Activated T-cell treated with anti-CD3 and anti-CD28 coated beads for 24 hours (primary cell): ENCODE data around the gene PCK2.
"Not testable (repeated sequence)": the region's sequence is repeated elsewhere in the genome, so short reads cannot be mapped to it uniquely, and the experiment has no call there.

Experiments
- DNase-seq: peaks from one replicate; pipeline ENCODE4 v3.0.0-alpha.2; 2020; ENCODE audit warnings: low read depth

Gene PCK2

GRCh38 chr14:24093901-24094840, at the start of gene PCK2:
TSS of gene PCK2 (plus strand) at chr14:24094311. CDS start at chr14:24094406, 95 bp downstream.
- DNase-seq: peak; percentile 74

GRCh38 chr14:24049002-24049401, 45.1 kb upstream of the PCK2 start:
- DNase-seq: not testable (repeated sequence)

DNA sequence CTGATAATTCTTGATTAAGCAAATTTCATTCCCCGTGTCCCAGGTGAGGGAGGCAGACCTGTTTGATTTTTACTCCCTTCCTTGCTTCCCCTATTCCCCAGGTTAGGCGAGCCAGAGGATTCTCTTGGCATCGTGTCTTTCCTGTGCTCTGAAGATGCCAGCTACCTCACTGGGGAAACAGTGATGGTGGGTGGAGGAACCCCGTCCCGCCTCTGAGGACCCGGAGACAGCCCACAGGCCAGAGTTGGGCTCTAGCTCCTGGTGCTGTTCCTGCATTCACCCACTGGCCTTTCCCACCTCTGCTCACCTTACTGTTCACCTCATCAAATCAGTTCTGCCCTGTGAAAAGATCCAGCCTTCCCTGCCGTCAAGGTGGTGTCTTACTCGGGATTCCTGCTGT, 43.4 kb upstream of the PCK2 start:
- DNase-seq: not testable (repeated sequence)

- DNase-seq: no peak
Observed at GRCh38 chr14:24051176-24051788, 42.8 kb upstream of the PCK2 start.

- DNase-seq: peak; percentile 55
Observed at GRCh38 chr14:24051789-24052655, 42.1 kb upstream of the PCK2 start, which contains the start of gene CARMIL3. TSS of gene CARMIL3 (plus strand) at chr14:24052009. CDS start at chr14:24052154, 145 bp downstream.

- peak; percentile 60 for DNase-seq
Observed at GRCh38 chr14:24052656-24053547, 41.2 kb upstream of the PCK2 start.

DNA sequence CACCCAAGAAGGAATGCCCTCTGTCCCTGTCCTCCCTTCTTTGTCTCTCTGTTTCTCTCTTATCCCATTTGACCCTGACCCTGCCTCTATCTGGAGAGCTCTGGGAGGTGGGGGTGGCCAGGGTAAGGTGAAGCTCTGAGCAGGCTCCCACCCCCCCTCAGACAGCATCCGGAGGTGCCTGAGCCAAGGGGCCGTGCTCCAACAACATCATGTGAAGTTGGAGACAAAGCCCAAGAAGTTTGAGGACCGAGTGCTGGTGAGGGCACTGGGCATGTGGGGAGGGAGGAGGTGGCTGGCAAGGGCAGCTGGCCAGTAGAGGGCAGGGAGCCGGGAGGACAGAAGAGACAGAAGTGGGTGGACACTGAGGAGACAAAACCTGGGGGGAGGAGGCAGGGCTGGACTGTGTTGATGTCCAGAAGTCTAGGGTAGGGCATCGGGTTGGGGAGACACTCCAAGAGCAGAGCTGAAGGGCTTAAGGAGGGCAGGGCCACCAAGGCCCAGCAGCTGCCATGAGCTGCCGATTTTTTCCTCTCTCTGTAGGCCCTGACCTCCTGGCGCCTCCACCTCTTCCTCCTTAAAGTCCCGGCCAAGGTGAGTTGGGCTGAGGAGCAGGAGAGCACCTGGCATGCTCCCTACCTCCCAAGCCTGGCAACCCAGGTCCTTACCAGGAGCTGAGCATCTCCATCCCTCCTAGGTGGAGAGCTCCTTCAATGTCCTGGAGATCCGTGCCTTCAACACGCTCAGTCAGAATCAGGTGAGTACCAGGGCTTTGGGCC, 40.4 kb upstream of the PCK2 start:
- DNase-seq: no peak

- DNase-seq: no peak
Observed at GRCh38 chr14:24054324-24054641, 39.8 kb upstream of the PCK2 start.

GRCh38 chr14:24054646-24055045, 39.5 kb upstream of the PCK2 start:
- DNase-seq: no peak

DNA sequence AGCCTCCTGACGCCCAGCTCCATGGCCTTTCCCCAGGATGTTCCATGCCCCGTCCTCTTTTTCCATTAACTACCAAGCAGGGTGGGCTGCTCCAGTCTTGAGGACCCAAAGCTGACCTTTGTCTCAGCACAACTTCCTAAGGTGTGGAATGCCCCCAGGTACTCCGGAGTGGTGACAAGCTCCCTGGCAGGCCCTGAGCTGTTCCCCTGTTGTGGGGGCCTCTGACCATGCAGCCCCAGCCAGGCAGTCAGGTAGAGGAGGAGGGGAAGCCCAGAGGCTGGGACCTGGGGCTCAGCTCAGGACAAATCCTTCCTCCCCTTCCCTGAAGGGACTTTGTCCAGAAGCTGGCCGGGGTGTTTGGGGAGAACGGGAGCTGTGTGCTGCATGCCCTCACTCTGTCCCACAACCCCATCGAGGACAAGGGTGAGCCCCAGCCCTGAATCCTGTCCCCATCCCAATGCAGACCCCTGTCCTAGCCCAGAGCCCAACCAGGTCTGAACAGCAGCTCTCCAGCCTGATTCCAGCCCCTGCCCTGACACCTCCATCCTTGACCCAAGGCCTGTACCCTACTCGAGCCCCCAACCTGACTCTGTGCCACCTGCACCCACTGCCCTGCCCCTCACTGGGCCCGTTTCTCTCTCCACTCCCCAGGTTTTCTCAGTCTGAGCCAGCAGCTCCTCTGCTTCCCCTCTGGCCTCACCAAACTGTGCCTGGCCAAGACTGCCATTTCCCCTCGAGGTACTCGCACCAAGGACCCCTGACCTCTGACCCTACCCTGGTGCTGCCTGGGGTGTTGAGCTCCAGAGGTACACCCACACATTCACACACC, 37.9 kb upstream of the PCK2 start:
- DNase-seq: no peak

GRCh38 chr14:24056800-24057184, 37.3 kb upstream of the PCK2 start:
- DNase-seq: no peak

- no peak for DNase-seq
Observed at GRCh38 chr14:24057271-24057670, 36.8 kb upstream of the PCK2 start.

GRCh38 chr14:24057867-24058259, 36.2 kb upstream of the PCK2 start:
- DNase-seq: no peak

DNA sequence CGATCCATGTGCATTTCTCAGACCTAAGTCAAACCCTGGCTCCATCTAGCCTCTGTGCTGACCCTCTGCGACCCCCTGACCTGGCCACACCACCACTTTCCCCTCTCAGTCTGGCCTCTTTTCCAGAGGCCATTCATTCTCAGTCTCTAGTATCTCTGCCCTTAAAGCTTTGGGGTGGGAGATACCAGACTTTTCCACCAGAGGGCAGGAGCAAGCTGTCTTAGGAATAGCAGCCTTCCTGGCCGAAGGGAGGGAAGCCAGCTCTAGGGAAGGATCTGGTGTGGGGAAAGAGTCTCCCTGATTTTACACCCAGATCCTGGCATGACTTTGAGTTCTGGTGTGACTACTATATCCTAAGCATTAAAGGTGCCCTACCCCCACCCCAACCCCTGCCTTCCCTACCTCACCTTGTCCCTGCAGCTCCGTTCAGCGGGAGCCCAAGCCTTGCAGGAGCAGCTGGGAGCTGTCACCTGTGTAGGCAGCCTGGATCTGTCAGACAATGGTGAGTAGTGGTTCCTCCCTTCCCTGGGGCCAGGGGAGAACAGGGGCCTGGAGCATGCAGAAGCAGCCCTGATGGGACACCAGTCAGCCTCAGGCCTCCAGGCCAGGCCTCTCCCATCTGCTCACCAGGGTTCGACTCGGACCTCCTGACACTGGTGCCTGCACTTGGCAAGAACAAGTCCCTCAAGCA, 35.7 kb upstream of the PCK2 start:
- DNase-seq: no peak

GRCh38 chr14:24058951-24059475, 35.1 kb upstream of the PCK2 start:
- no peak for DNase-seq

DNA sequence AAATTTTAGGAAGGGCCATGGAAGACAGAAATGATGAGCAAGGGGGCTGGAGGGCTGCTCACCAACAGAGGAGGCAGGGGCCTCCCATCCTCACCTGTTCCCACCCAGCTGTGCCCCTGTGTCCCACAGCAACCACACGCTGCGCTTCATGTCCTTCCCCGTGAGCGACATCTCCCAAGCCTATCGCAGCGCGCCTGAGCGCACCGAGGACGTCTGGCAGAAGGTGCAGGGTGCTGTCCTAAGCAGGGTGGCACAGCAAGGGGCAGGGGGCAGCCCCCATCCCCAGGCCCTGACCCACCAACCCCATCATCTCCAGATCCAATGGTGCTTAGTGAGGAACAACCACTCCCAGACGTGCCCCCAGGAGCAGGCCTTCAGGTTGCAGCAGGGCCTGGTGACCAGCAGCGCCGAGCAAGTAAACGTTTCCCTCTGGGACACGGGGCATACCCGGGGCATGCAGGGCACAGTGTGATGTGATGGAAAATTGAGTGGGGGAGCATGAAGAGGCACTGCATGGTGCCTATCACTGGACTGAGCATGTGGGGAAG, 34.2 kb upstream of the PCK2 start:
- DNase-seq: no peak

DNA sequence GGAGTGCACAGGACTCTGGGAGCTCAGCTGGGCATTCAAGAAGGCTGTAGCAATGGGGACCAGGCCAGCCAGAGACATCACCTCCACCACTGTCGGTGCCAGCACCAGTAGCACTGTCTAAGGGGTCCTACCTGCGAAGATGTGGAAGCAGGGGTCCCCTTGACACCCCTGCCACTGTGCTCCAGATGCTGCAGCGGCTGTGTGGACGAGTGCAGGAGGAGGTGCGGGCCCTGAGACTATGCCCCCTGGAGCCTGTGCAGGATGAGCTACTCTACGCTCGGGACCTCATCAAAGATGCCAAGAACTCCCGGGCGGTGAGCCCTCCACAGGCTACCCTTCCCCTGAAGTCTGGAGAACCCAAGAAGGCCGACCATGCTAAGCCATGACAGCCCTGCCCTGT, 33.7 kb upstream of the PCK2 start:
- no peak for DNase-seq
